ENCODE data around the gene GRAMD1C.

GRAMD1C gene

GRCh38 chr3:113894927-113895326 is 56.3 kb downstream of the GRAMD1C start:
- H2BK120ac ChIP-seq (ENCODE audit: low read depth, low read length): no peak overlapping the region
- no peak overlapping the region for H3K4ac ChIP-seq (ENCODE audit: low read depth, low read length)
- H3K27ac ChIP-seq (ENCODE audit: low read depth, low read length): no peak overlapping the region
- H3K9ac ChIP-seq (ENCODE audit: low read length): no peak overlapping the region
- H2BK5ac ChIP-seq (ENCODE audit: low read length): no peak overlapping the region
- H3K18ac ChIP-seq (ENCODE audit: low read length): no peak overlapping the region
- H4K8ac ChIP-seq (ENCODE audit: low read depth, low read length): no peak overlapping the region
- no CpG with 5 or more reads among the region's 4 CpGs for WGBS (ENCODE audit: extremely low coverage, insufficient coverage, low lambda C conversion rate)
- no peak overlapping the region for H3K56ac ChIP-seq (ENCODE audit: low read length)
- H2BK15ac ChIP-seq (replicated peaks; ENCODE audit: low read depth): no peak overlapping the region
- no peaks in the 10 kb centered on the region for H3K27me3 ChIP-seq (ENCODE audit: insufficient read depth, low read length, poor library complexity)
- no peaks in the 10 kb centered on the region for H3K79me1 ChIP-seq (ENCODE audit: low read length)
- H3K4me1 ChIP-seq (ENCODE audit: control insufficient read depth, low read depth, low read length): no peaks in the 10 kb centered on the region
- no peaks in the 10 kb centered on the region for H3K36me3 ChIP-seq (ENCODE audit: control insufficient read depth, insufficient read depth, low read length)
- no peak for DNase-seq
- no peak overlapping the region for H3K23ac ChIP-seq (ENCODE audit: low read length)
- no peak overlapping the region for H2AK5ac ChIP-seq (ENCODE audit: low read length)
- no peak overlapping the region for H3K4me2 ChIP-seq (ENCODE audit: low read length)
- H3K4me3 ChIP-seq (ENCODE audit: low read length): no peak overlapping the region
- H4K5ac ChIP-seq (ENCODE audit: low read length): no peak overlapping the region
- no peaks in the 10 kb centered on the region for H3K79me2 ChIP-seq (ENCODE audit: control insufficient read depth, insufficient read depth, low read length)

DNA sequence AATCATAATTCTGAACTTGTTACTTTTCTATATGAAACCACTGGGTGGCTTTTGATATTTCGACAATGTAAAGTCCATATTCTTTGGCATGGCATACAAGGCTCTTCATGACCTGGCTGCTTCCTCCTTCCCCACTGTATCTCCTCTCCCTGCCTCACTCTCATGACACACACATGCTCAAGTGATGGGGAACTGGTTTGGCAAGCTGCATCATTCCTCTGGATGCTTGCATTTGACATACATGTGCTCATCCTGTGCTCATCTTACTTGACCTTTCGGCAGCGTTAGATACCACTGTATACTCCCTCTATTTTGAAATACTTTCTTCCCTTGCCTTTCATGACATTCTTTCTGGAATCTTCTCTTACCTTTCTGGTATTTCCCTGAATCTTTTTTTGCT is 57.4 kb downstream of the GRAMD1C start:
- no peak overlapping the region for H3K9ac ChIP-seq (ENCODE audit: low read length)
- H2AK5ac ChIP-seq (ENCODE audit: low read length): no peak overlapping the region
- DNase-seq: peak; percentile 13
- H2BK5ac ChIP-seq (ENCODE audit: low read length): no peak overlapping the region
- no peak overlapping the region for H3K18ac ChIP-seq (ENCODE audit: low read length)
- H4K8ac ChIP-seq (ENCODE audit: low read depth, low read length): no peak overlapping the region
- no peak overlapping the region for H3K4me2 ChIP-seq (ENCODE audit: low read length)
- no peaks in the 10 kb centered on the region for H3K79me1 ChIP-seq (ENCODE audit: low read length)
- no peak overlapping the region for H3K27ac ChIP-seq (ENCODE audit: low read depth, low read length)
- H4K5ac ChIP-seq (ENCODE audit: low read length): no peak overlapping the region
- H2BK120ac ChIP-seq (ENCODE audit: low read depth, low read length): no peak overlapping the region
- no peak overlapping the region for H2BK15ac ChIP-seq (replicated peaks; ENCODE audit: low read depth)
- H3K23ac ChIP-seq (ENCODE audit: low read length): no peak overlapping the region
- H3K4me1 ChIP-seq (ENCODE audit: control insufficient read depth, low read depth, low read length): no peaks in the 10 kb centered on the region
- H3K4me3 ChIP-seq (ENCODE audit: low read length): no peak overlapping the region
- H3K56ac ChIP-seq (ENCODE audit: low read length): no peak overlapping the region
- no peaks in the 10 kb centered on the region for H3K79me2 ChIP-seq (ENCODE audit: control insufficient read depth, insufficient read depth, low read length)
- no CpG with 5 or more reads among the region's 3 CpGs for WGBS (ENCODE audit: extremely low coverage, insufficient coverage, low lambda C conversion rate)
- no peaks in the 10 kb centered on the region for H3K36me3 ChIP-seq (ENCODE audit: control insufficient read depth, insufficient read depth, low read length)
- H3K27me3 ChIP-seq (ENCODE audit: insufficient read depth, low read length, poor library complexity): no peaks in the 10 kb centered on the region
- H3K4ac ChIP-seq (ENCODE audit: low read depth, low read length): no peak overlapping the region

GRCh38 chr3:113896930-113897329 is 58.3 kb downstream of the GRAMD1C start:
- Histone ChIP-seq H2BK120ac (ENCODE audit: low read depth, low read length) (no peak overlapping the region), H3K27me3 (ENCODE audit: insufficient read depth, low read length, poor library complexity) (no peaks in the 10 kb centered on the region)
- no CpG with 5 or more reads among the region's 3 CpGs for WGBS (ENCODE audit: extremely low coverage, insufficient coverage, low lambda C conversion rate)

DNA sequence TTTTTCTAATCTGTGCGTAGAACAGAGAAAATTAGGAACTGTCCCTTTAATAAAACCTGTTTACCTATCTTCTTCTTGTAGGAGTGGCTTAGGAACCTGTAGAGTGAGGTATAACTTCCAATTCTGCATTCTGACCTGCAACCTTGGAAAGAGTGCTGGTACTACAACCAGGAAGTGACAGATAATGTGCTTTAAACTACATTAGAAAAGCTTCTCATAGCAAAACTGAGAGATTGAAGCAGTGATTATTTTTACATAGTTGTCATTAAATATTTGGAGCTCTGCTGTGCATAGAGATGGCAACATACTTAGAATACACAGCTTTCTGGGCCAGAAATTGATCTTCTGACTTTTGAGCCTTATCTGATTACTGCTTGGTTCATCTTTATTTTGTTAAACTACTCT is 58.8 kb downstream of the GRAMD1C start:
- H3K56ac ChIP-seq (ENCODE audit: low read length): no peak overlapping the region
- no CpG with 5 or more reads among the region's 1 CpG for WGBS (ENCODE audit: extremely low coverage, insufficient coverage, low lambda C conversion rate)
- H2BK120ac ChIP-seq (ENCODE audit: low read depth, low read length): no peak overlapping the region
- H3K79me2 ChIP-seq (ENCODE audit: control insufficient read depth, insufficient read depth, low read length): no peaks in the 10 kb centered on the region
- no peaks in the 10 kb centered on the region for H3K27me3 ChIP-seq (ENCODE audit: insufficient read depth, low read length, poor library complexity)
- H2BK5ac ChIP-seq (ENCODE audit: low read length): no peak overlapping the region
- no peak overlapping the region for H2AK5ac ChIP-seq (ENCODE audit: low read length)
- no peaks in the 10 kb centered on the region for H3K4me1 ChIP-seq (ENCODE audit: control insufficient read depth, low read depth, low read length)
- H3K4ac ChIP-seq (ENCODE audit: low read depth, low read length): no peak overlapping the region
- no peaks in the 10 kb centered on the region for H3K79me1 ChIP-seq (ENCODE audit: low read length)
- DNase-seq: peak; percentile 5
- H4K5ac ChIP-seq (ENCODE audit: low read length): no peak overlapping the region
- no peak overlapping the region for H4K8ac ChIP-seq (ENCODE audit: low read depth, low read length)
- H3K18ac ChIP-seq (ENCODE audit: low read length): no peak overlapping the region
- no peak overlapping the region for H3K4me2 ChIP-seq (ENCODE audit: low read length)
- no peak overlapping the region for H3K23ac ChIP-seq (ENCODE audit: low read length)
- H3K9ac ChIP-seq (ENCODE audit: low read length): no peak overlapping the region
- no peak overlapping the region for H2BK15ac ChIP-seq (replicated peaks; ENCODE audit: low read depth)
- H3K36me3 ChIP-seq (ENCODE audit: control insufficient read depth, insufficient read depth, low read length): no peaks in the 10 kb centered on the region
- no peak overlapping the region for H3K27ac ChIP-seq (ENCODE audit: low read depth, low read length)
- H3K4me3 ChIP-seq (ENCODE audit: low read length): no peak overlapping the region

More at GRCh38 chr3:113896930-113897329, 58.3 kb downstream of the GRAMD1C start:
- Histone ChIP-seq H2BK15ac (replicated peaks; ENCODE audit: low read depth) (no peak overlapping the region), H3K4me1 (ENCODE audit: control insufficient read depth, low read depth, low read length) (no peaks in the 10 kb centered on the region), H3K56ac (ENCODE audit: low read length) (no peak overlapping the region), H3K79me1 (ENCODE audit: low read length) (no peaks in the 10 kb centered on the region), H3K36me3 (ENCODE audit: control insufficient read depth, insufficient read depth, low read length) (no peaks in the 10 kb centered on the region), H4K5ac (ENCODE audit: low read length) (no peak overlapping the region), H3K4me2 (ENCODE audit: low read length) (no peak overlapping the region), H2AK5ac (ENCODE audit: low read length) (no peak overlapping the region), H3K23ac (ENCODE audit: low read length) (no peak overlapping the region), H3K9ac (ENCODE audit: low read length) (no peak overlapping the region), H3K4me3 (ENCODE audit: low read length) (no peak overlapping the region), H3K4ac (ENCODE audit: low read depth, low read length) (no peak overlapping the region), H4K8ac (ENCODE audit: low read depth, low read length) (no peak overlapping the region), H3K18ac (ENCODE audit: low read length) (no peak overlapping the region), H3K79me2 (ENCODE audit: control insufficient read depth, insufficient read depth, low read length) (no peaks in the 10 kb centered on the region), H3K27ac (ENCODE audit: low read depth, low read length) (no peak overlapping the region), H2BK5ac (ENCODE audit: low read length) (no peak overlapping the region)
- DNase-seq: no peak

DNA sequence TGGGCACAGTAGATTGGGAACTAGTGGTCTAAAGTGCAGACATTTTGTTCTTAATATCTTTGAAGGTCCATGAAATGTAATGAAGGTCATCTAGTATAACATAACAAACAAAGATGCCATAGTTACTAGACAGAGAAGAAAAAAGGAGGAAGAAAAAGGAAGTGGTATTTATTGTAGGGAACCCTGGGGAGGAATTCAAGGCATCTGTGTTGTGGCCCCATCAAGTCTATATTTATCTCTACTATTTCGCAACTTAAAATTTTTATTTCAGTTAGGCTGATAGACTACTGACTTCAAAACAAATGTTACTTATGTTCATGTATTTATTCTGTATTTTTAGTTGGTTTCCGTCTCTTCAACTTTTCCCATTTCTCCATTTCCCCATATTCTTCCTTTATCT is 60.3 kb downstream of the GRAMD1C start:
- no peak overlapping the region for H2BK5ac ChIP-seq (ENCODE audit: low read length)
- H3K4me1 ChIP-seq (ENCODE audit: control insufficient read depth, low read depth, low read length): no peaks in the 10 kb centered on the region
- no peak overlapping the region for H3K18ac ChIP-seq (ENCODE audit: low read length)
- H3K56ac ChIP-seq (ENCODE audit: low read length): no peak overlapping the region
- no peak overlapping the region for H3K9ac ChIP-seq (ENCODE audit: low read length)
- H3K79me2 ChIP-seq (ENCODE audit: control insufficient read depth, insufficient read depth, low read length): no peaks in the 10 kb centered on the region
- no peaks in the 10 kb centered on the region for H3K79me1 ChIP-seq (ENCODE audit: low read length)
- H3K23ac ChIP-seq (ENCODE audit: low read length): no peak overlapping the region
- H4K8ac ChIP-seq (ENCODE audit: low read depth, low read length): no peak overlapping the region
- no peak overlapping the region for H2AK5ac ChIP-seq (ENCODE audit: low read length)
- no peak overlapping the region for H2BK120ac ChIP-seq (ENCODE audit: low read depth, low read length)
- no peak overlapping the region for H3K4ac ChIP-seq (ENCODE audit: low read depth, low read length)
- H3K27ac ChIP-seq (ENCODE audit: low read depth, low read length): no peak overlapping the region
- H3K4me3 ChIP-seq (ENCODE audit: low read length): no peak overlapping the region
- no peaks in the 10 kb centered on the region for H3K27me3 ChIP-seq (ENCODE audit: insufficient read depth, low read length, poor library complexity)
- H3K36me3 ChIP-seq (ENCODE audit: control insufficient read depth, insufficient read depth, low read length): no peaks in the 10 kb centered on the region
- no CpG with 5 or more reads among the region's 2 CpGs for WGBS (ENCODE audit: extremely low coverage, insufficient coverage, low lambda C conversion rate)
- H4K5ac ChIP-seq (ENCODE audit: low read length): no peak overlapping the region
- H3K4me2 ChIP-seq (ENCODE audit: low read length): no peak overlapping the region
- DNase-seq: no peak
- H2BK15ac ChIP-seq (replicated peaks; ENCODE audit: low read depth): no peak overlapping the region

DNA sequence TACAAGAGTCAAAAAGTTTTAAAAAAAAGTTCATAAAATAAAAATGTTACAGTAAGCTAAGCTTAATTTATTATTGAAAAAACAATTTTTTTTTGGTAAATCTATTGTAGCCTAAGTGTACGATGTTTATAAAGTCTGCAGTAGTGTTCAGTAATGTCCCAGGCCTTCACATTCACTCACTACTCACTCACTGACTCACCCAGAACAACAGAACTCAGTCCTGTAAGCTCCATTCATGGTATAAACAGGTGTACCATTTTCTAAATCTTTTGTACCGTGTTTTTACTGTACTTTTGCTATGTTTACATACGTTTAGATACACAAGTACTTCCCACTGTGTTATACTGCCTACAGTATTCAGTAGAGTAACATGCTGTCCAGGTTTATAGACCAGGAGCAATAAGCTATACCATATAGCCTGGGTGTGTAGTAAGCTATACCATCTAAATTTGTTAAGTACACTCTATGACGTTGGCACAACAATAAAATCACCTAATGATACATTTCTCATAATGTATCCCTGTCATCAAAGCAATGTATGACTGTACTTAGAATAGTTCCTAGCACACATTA is 68.1 kb downstream of the GRAMD1C start:
- Histone ChIP-seq H4K8ac (ENCODE audit: low read depth, low read length) (no peak overlapping the region), H3K4ac (ENCODE audit: low read depth, low read length) (no peak overlapping the region), H3K18ac (ENCODE audit: low read length) (no peak overlapping the region), H3K56ac (ENCODE audit: low read length) (no peak overlapping the region), H3K23ac (ENCODE audit: low read length) (no peak overlapping the region), H2BK15ac (replicated peaks; ENCODE audit: low read depth) (no peak overlapping the region), H3K79me1 (ENCODE audit: low read length) (no peaks in the 10 kb centered on the region), H3K27ac (ENCODE audit: low read depth, low read length) (no peak overlapping the region), H2AK5ac (ENCODE audit: low read length) (no peak overlapping the region), H3K4me1 (ENCODE audit: control insufficient read depth, low read depth, low read length) (no peaks in the 10 kb centered on the region), H3K4me3 (ENCODE audit: low read length) (no peak overlapping the region), H3K79me2 (ENCODE audit: control insufficient read depth, insufficient read depth, low read length) (no peaks in the 10 kb centered on the region), H2BK120ac (ENCODE audit: low read depth, low read length) (no peak overlapping the region), H3K4me2 (ENCODE audit: low read length) (no peak overlapping the region), H3K27me3 (ENCODE audit: insufficient read depth, low read length, poor library complexity) (no peaks in the 10 kb centered on the region), H3K36me3 (ENCODE audit: control insufficient read depth, insufficient read depth, low read length) (no peaks in the 10 kb centered on the region), H3K9ac (ENCODE audit: low read length) (no peak overlapping the region), H4K5ac (ENCODE audit: low read length) (no peak overlapping the region), H2BK5ac (ENCODE audit: low read length) (no peak overlapping the region)
- DNase-seq: no peak
- WGBS (ENCODE audit: extremely low coverage, insufficient coverage, low lambda C conversion rate): no CpG with 5 or more reads among the region's 4 CpGs
